Femur (tissue), 1 donor: Measurements from ENCODE around the gene BLVRB.
"Not testable (repeated sequence)": the region's sequence is repeated elsewhere in the genome, so short reads cannot be mapped to it uniquely, and the experiment has no call there.

Source experiments
- DNase-seq: peaks from one replicate; pipeline ENCODE4 v3.0.0-alpha.2; 2017

Gene BLVRB

DNA sequence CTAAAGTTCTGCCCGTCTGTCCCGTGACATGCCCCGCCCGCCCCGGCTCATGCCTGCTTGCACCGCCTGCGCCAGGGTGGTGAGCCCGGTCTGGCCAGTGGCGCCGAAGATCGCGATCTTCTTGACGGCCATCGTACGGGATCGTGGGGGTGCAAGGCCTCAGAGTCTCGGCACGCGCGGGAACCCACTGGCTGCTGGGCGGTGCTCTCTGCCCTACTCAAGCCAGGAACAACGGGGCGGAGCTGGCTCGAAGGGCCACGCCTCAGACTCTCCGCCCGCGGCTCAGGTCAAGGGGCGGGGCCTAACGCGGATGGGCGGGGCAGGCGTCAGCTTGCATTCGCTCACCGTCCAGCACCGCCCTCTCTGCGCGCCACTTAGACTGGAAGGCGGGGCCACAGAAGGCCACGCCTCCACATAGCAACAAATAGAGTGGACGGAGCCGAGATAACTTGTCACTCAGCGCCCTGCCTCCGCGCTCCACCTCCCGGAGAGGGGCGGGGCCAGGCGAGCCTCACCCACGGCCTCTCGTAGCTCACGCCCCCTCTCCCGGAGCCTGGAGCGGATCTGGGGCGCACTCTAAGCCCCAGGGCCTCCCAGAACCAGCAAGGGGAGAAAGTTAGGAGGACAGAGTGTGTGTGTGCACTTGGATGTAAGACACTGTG, at the start of gene BLVRB:
Gene BLVRB, minus strand, starts transcription at position 189 of the 662 bp plus-strand sequence. Its CDS starts 57 bp downstream, at position 132.
- DNase-seq: peak; percentile 99

GRCh38 chr19:40513741-40514315, 48.3 kb upstream of the BLVRB start:
- no peak for DNase-seq

DNA sequence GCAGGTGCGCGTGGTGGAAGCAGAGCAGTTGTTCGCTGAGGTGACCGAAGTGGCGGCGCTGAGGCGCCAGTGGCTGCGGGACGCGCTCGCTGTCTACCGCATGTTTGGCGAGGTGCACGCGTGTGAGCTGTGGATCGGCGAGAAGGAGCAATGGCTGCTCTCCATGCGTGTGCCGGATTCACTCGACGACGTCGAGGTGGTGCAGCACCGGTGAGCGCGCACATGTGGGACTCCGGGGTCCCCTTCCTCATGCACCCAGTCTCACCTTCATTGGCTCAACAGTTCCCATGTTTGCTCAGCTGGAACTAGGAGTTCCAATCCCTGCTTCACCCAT, 47.8 kb upstream of the BLVRB start:
- no peak for DNase-seq

DNA sequence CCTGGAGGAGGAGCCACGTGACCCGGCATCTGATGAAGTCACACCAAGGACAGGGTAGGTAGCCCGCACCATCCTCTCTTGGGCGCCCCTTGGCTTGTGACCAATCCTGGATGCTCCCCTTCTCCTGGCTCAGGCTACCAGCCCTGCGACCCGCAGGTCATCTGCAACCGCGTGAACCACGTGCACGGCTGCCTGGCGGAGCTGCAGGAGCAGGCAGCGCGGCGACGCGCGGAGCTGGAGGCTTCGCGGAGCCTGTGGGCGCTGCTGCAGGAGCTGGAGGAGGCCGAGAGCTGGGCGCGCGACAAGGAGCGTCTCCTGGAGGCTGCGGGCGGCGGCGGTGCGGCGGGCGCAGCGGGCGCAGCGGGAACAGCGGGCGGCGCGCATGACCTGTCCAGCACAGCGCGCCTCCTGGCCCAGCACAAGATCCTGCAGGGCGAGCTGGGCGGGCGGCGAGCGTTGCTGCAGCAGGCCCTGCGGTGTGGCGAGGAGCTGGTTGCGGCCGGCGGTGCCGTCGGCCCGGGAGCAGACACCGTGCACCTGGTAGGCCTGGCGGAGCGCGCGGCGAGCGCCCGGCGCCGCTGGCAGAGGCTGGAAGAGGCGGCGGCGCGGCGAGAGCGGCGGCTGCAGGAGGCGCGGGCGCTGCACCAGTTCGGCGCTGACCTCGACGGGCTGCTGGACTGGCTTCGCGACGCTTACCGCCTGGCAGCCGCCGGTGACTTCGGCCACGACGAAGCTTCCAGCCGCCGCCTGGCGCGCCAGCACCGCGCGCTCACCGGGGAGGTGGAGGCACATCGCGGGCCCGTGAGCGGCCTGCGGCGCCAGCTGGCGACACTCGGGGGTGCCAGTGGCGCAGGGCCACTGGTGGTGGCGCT, 47.2 kb upstream of the BLVRB start:
- DNase-seq: no peak

DNA sequence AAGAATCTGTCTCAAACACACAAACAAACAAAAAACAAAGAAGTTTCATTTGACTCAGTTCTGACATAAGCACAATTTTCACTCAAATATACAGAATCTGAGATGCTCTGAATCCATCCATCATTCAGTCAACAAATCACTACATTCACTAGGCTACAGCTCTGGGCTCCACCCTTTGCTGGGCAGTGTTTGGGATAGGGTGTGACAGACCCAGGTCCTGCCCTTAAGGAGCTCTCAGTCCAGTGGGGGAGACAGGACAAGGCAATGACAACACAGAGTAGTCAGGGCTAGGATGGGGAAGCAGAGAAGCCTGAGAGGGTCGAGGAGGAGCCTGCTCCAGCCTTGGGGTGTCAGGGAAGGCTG, 46.5 kb upstream of the BLVRB start:
- no peak for DNase-seq

GRCh38 chr19:40511487-40511886, 45.9 kb upstream of the BLVRB start:
- DNase-seq: no peak

DNA sequence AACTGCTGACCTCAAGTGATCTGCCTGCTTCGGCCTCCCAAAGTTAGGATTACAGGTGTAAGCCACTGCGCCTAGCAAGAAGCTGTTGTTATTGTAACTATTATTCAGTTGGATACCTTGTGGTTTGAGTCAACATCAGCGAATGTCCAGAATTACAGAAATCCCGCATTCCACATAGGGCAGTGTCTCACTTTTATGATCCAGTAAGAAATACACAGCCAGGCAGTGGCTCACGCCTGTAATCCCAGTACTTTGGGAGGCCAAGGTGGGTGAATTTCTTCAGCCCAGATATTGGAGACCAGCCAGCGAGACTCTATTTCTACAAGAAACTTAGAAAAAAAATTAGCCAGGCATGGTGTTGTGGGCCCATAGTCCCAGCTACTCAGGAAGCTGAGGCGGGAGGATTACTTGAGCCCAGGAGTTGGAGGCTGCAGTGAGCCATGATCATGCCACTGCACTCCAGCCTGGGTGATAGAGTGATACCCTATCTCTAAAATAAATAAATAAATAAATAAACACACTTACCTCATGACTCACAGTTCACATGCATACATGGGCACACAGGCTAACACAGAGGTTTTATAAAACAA, 45.1 kb upstream of the BLVRB start:
- no peak for DNase-seq

DNA sequence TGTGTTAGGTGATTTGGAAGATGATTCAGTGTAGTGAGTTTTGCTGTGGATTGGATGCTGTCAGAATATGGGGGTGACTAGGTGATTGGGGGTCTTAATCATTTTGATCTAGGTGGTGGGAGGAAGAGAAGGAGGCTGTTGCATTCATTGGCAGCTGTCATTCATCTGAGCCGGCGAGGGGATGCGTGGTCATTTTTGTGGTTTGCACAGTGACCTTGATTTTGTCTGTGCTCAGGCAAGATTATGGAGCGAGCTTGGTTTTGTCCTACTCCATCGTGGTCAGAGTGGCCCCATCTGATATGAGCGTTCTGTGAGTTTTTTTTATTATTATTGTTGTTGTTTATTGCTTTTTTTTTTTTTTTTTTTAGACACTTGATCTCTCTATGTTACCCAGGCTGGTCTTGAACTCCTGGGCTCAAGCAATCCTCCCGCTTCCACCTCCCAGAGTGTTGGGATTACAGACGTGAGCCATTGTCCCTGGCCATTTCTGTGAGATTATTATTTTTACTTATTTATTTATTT, 43.3 kb upstream of the BLVRB start:
- DNase-seq: no peak

GRCh38 chr19:40507892-40508291, 42.3 kb upstream of the BLVRB start:
- no peak for DNase-seq

DNA sequence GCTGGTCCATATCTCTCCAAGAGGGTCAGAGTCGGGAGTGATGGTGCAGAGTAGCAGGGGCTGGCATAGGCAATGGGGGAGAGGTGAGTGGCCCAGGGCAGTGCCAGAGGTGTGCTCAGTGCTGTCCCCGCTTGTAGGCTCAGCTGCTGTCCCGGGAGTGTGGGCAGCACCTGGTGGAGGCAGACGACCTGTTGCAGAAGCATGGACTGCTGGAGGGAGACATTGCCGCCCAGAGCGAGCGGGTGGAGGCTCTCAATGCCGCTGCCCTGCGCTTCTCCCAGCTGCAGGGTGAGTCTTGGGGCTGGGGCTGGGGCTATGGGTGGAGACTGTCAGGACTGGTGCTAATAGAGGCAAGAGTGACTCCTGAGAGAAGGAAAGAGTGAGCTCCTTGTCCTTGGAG, 40.6 kb upstream of the BLVRB start:
- DNase-seq: no peak

DNA sequence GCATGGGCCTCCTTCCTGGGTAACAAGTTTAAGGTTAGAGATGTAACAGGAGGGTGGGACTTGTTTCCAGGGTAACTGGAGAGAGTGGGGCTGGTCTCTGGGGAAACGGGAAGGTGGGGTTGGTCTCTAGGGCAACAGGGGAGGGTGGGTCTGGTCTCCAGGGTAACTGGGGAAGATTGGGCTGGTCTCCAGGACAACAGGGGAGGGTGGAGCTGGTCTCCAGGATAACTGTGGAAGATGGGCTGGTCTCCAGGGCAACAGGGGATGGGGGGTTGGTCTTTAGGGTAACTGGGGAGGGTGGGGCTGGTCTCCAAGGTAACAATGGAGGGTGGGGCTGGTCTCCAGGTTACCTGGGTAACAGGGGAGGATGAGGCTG, 37.8 kb upstream of the BLVRB start:
- no peak for DNase-seq

DNA sequence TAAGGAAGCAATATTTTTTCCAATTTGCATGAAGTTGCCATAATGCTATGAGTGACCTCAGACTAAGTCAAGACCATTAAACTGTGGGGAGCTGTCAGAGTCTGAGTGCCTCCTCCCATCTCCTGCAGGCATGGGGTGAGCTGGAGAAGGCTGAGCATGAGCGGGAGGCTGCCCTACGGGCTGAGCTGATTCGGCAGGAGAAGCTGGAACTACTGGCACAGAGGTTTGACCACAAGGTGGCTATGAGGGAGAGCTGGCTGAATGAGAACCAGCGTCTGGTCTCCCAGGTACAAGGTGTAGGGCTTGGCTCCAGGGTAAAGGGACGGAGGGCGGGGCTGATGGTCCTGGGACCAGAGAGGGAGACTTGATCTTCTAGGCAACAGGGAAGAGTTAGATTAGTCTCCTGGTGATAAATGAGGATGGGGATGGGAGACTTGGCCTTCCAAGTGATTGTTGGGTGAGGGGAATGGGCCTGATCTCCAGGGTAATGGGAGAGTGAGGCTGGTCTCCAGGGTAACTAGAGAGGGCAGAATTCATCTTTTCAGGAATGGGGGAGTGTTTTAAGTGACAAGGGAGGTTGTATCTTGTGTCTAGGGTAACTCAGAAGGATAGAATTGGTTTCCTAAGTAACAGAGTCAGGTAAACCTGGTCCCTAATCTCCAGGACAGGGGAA, 37.2 kb upstream of the BLVRB start:
- DNase-seq: no peak

GRCh38 chr19:40502081-40502480, 36.5 kb upstream of the BLVRB start:
- no peak for DNase-seq

DNA sequence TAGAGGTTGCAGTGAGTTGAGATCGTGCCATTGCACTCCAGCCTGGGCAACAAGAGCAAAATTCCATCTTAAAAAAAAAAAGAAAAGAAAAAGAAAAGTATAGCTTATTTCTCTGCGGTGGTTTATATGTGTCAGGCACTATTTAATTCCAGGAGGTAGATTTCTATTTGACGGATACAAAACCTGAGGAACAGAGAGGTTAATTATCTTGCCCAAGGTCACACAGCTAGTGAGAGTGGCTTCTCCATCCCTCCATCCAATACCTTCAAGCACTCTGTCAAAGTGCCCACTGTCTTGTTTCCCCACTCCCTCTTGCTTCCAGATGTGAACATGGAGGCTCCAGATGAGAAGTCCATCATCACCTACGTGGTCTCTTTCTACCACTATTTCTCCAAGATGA, 36.1 kb upstream of the BLVRB start:
- DNase-seq: no peak

GRCh38 chr19:40500678-40501530, 35.4 kb upstream of the BLVRB start:
- DNase-seq: not testable (repeated sequence)

- no peak for DNase-seq
Measured at GRCh38 chr19:40499320-40499719, 33.8 kb upstream of the BLVRB start.

DNA sequence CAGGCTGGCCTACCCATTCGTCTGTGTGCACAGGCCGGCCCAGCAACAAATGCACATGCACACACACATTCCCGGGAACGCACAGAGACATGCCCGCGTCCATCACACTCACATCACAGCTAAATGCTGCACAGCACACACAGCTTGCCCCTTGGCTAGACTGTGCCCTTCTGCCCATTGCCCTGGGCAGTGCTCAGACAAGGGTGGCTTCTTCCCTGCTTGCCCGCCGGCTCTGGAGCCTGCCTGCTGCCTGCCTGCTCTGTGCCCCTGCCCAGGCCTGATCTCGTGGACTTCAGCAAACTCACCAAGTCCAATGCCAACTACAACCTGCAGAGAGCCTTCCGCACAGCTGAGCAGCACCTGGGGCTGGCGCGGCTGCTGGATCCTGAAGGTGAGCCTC, 31.7 kb upstream of the BLVRB start:
- no peak for DNase-seq

DNA sequence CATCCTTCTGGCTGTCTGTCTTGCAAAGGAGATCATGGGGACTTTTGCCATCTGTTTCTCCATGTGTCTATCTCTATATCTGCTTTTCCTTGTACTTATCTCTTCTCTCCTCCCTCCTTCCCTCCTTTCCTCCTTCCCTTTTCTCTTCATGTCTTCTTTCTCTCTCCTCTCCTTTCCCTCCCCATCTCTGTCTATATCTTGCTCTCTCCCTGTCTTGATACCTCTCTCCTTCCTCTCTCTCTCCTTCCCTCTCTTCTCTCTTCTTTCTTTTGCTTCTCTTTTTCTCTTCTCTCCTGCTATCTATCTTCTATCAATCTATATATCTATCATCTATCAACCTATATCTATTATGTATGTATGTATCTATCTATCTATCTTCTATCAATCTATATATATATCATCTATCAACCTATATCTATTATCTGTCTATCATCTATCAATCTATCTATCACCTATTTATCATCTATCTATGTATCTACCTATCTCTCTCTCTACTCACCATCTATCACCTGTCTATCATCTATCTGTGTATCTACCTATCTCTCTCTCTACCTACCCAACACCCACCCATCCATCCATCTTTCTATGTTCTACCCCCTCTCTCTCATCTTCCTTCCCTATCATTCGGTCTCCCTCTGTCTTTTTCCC, 28.8 kb upstream of the BLVRB start:
- DNase-seq: no peak

DNA sequence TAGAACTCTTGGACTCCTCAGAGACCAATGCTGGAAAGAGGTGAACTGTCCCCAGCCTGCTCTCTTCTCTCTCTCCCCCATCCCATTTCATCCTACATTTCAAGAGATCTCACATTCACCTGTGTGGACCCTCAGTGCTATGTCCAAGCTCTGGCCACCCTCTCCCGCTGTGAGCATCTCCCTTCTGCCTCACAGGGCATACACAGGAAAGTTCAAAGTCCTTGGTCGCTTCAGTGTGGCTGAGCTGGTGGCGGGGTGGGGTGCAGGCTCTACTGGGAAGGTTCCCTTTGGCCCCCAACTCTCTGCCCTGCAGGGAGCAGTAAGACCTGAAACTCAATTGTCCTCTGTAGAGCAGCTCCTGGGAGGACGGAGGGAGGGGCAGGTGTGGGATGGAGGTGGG, 28.2 kb upstream of the BLVRB start:
- DNase-seq: no peak

DNA sequence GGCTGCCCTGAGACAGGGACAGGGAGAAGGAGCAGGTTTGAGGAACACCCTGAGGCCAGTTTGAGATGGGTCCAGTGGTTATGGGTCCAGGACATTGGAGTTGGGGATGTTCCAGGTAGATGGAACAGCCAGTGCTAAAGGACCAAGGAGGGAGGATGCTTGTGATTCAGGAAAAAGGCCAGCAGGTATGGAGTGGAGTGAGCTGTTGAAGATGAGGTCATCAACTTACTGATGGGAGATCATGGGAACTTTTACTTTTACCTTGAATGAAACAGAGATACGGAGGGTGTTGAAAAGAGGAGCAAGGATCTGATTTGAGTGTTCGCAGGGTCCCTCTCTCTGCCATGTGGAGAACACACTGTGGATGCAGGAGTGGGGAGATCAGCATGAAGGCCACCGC, 26.7 kb upstream of the BLVRB start:
- DNase-seq: no peak

DNA sequence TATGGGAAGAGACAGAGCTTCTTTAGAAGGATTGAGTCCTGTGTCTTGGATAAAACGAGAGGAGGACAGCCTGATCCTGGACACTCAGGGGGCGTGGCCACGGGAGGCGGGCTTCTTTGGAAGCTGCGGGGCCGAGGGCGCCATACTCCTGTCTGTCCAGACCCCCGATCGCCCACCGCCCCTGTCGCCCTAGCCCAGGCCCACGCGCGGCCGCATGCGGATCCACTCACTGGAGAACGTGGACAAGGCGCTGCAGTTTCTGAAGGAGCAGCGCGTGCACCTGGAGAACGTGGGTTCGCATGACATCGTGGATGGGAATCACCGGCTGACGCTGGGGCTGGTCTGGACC, 24.3 kb upstream of the BLVRB start:
- no peak for DNase-seq

DNA sequence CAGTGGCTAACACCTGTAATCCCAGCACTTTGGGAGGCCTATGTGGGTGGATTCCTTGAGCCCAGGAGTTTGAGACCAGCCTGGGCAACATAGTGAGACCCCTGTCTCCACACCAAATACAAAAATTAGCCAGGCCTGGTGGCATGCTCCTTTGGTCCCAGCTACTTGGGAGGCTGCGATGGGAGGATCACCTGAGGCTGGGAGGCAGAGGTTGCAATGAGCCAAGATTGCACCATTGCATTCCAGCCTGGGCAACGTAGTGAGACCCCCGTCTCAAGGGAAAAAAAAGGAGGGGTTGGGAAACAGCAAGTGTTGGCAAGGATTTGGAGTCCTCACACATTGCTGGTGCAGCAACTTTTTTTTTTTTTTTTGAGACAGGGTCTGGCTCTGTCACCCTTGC, 20.5 kb upstream of the BLVRB start:
- DNase-seq: no peak
